Stimulated activated CD8-positive, alpha-beta memory T cell treated with anti-CD3 and anti-CD28 coated beads, Interleukin-7, amount 100 ng/mL, for 4 hours (primary cell): ENCODE results near the gene OR11H7.
"Not testable (repeated sequence)": the region's sequence is repeated elsewhere in the genome, so short reads cannot be mapped to it uniquely, and the experiment has no call there.

Experiments used
- DNase-seq, 2 donors: peaks; one replicate each; pipeline ENCODE4 v3.0.0-alpha.2; 2020; ENCODE audit warnings: low read depth in 2 of 2

Gene OR11H7

DNA sequence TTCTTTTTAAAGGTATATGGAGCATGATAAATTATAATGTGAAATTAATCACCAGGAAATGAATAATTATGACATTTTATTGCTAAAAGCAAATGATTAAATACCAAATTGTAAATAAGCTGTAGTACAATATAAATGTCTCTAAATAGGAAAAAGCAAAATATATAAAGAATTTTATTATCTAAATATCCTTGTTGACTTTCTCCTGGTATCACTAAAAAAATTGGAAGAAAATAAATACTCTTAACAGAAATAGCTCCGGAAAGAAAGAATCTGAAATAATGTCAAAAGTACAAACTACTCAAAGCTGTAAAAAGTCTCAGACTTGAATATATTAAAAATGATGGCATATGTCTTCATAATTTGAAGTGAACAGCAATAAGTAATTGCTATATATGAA, at the start of gene OR11H7:
Gene OR11H7, plus strand, starts transcription at position 301 of the 400 bp plus-strand sequence.
- no peak for DNase-seq

- no peak for DNase-seq
Observed at GRCh38 chr14:20179218-20179617, 49.6 kb upstream of the OR11H7 start.

GRCh38 chr14:20179880-20180279, 48.9 kb upstream of the OR11H7 start:
- no peak for DNase-seq

DNA sequence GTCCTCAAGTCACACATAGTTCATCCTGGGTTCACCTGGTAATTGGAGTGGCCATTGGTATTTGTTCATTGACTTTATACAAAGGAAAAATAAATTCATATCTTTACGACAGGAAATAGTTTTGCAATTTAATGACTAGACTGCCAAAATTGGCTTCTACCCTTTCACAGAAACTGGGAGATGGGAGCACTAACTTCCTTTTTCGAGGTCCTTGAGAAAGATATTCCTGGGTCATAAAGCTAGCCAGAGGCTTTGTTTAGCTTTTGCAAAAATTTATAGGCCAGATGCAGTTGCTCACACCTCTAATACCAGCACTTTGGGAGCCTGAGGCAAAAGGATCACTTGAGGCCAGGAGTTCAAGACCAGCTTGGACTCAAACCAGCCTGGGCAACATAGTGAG, 48.3 kb upstream of the OR11H7 start:
- no peak for DNase-seq

DNA sequence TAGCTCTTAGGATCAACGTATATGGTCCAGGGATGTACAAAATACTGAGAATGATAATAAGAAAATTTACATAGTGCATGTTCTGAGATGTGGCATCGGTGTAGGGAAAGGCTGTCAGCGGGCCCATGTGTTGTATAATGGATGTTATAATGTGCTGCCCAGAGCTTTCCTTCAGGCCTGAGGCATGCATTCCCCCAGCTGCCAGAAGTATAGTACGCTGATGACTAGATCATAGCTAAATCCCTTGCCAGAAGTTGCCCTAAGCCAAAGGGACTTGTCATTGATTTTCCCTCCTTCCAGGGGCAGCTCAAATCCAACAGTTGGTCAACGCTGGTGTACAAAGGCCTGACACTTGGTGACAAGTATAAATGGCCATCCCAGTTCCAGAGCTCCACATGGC, 44.6 kb upstream of the OR11H7 start:
- no peak for DNase-seq

DNA sequence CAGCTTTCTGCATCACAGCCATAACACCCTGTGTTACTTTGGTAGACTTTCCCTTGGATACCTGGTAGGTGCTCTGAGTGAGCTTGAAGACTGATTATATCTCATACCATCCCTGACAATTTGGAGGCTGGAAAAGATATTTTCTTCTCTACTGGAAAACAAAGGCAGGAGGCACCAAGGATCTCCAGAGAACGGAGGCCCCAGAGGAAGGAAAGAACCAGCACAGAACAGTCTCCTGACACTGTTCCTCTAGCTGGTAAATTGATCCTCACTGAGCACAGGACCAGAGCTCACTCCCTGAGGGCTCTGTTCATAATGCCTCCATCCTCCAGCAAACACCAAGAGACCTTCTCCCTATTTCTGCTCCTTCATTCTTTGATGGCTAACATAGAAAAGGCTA, 38.2 kb upstream of the OR11H7 start, which contains the start of gene OR11G2:
Gene OR11G2, plus strand, starts transcription at position 301 of the 400 bp plus-strand sequence. CDS start 6,542 bp downstream, outside the sequence.
- DNase-seq = no peak

DNA sequence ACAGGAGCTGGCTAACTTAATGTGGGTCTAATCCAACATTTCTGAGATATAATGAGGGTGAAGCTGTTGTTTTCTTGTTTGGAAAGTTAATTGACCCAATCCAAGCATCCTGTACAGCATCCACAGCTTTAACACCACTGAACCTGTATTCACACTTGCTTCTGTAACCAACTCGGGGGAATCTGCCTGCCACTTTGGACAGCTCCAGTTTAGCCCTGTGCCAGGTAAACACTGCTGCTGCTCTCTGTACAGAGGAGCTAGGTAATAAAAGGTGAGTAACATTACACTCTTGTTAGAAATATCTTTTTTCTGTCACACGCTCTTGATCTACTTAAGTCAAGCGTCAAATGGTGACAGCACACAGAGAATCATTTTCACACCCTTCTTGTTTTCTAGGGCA, 37.4 kb upstream of the OR11H7 start:
- no peak for DNase-seq

DNA sequence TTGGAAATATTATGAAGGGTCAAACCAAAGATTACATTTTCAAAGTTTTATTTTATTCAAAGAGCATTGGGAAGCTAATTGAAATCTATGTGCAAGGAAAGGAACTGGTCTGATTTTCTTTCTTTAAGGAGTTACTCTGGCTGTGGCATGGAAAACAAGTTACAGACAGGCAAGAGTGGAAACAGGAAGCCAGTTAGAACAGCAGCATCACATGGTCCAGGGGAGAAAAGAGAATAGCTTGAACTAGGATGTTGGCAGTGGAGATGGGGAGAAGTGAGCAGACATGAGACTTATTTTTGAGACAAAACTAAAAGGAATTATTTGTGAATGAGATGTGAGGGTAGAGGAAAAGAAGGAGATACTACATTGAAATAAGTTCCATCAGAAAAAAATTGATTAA, 34.7 kb upstream of the OR11H7 start:
- DNase-seq = no peak

DNA sequence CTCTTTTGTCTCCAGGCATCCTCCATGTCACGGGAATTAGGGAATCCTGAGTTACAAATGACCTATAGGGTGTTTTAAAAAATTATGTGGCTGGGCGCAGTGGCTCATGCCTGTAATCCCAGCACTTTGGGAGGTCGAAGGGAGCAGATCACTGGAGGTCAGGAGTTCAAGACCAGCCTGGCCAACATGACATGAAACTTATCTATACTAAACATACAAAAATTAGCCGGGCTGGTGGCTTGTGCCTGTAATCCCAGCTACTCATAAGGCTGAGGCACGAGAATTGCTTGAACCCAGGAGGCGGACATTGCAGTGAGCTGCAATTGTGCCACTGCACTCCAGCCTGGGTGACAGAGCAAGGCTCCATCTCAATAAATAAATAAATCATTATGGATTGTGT, 33.6 kb upstream of the OR11H7 start:
- not testable (repeated sequence) for DNase-seq

- DNase-seq = no peak
Observed at GRCh38 chr14:20195911-20196310, 32.9 kb upstream of the OR11H7 start.

GRCh38 chr14:20197459-20197858, 31.3 kb upstream of the OR11H7 start:
- DNase-seq = no peak

DNA sequence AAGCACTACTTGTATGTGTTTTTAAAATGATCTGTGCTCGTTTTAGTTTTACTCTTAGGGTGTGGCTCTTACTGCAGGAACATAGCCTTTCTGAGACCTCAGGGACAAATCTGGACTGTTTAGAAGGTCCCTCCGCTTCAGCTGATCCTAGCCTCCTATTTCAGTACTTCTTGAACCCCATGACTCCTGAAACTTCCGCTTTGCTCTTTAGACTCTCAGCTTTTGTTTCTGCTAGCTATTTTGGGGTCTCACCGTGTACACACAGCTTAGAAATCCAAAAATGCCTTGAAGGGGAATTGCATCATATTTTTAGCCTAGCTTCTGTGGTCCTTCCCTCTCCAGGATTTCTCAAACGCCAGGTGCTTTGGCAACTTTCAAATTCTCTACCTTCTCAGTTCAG, 29.8 kb upstream of the OR11H7 start:
- DNase-seq = no peak

- no peak for DNase-seq
Observed at GRCh38 chr14:20204721-20205120, 24.1 kb upstream of the OR11H7 start.

- DNase-seq = no peak
Observed at GRCh38 chr14:20209595-20209994, 19.2 kb upstream of the OR11H7 start.

DNA sequence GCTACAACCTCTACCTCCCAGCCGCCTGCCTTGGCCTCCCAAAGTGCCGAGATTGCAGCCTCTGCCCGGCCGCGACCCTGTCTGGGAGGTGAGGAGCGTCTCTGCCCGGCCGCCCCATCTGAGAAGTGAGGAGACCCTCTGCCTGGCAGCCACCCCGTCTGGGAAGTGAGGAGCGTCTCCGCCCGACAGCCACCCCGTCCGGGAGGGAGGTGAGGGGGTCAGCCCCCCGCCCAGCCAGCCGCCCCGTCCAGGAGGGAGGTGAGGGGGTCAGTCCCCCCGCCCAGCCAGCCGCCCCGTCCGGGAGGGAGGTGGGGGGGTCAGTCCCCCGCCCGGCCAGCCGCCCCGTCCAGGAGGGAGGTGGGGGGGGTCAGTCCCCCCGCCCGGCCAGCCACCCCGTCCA, 16.4 kb upstream of the OR11H7 start:
- DNase-seq = not testable (repeated sequence)

DNA sequence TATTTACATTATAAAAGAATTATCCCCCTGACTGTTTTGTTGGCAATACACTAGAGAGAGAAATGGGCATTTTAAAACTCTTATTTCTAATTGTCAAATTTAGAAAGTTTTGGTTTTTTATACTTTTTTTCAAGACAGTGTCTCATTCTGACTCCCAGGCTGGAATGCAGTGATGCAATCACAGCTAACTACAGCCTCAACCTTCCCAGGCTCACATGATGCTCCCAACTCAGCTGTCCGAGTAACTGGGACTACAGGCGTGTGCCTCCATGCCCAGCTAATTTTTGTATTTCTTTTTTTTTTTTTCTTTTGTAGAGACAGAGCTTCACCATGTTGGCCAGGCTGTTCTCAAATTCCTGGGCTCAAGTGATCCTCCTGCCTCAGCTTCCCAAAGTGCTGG, 13.6 kb upstream of the OR11H7 start:
- DNase-seq = no peak

GRCh38 chr14:20219033-20219432, 9.7 kb upstream of the OR11H7 start:
- DNase-seq = no peak

DNA sequence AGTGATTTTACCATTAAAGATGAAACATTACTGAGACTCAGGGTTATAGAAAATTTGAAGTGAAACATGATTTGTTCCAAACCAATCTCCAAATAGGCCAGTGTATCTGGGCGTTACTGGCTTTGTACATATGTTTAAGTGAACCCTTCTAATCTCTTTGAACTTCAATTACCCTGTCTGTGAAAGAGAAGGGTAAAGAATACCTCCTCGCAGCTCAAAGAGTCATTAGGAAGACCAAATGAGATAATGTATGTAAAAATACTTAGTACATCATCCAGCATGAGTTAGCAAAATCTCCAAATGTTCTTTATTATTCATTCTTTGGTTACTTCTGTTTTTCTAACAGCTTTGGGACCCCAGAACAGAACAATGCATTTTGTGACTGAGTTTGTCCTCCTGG, 5.4 kb upstream of the OR11H7 start, which contains the start of gene OR11H6:
Gene OR11H6, plus strand, starts transcription at position 301 of the 400 bp plus-strand sequence. Its CDS starts 0 bp downstream, at position 301.
- DNase-seq = no peak

DNA sequence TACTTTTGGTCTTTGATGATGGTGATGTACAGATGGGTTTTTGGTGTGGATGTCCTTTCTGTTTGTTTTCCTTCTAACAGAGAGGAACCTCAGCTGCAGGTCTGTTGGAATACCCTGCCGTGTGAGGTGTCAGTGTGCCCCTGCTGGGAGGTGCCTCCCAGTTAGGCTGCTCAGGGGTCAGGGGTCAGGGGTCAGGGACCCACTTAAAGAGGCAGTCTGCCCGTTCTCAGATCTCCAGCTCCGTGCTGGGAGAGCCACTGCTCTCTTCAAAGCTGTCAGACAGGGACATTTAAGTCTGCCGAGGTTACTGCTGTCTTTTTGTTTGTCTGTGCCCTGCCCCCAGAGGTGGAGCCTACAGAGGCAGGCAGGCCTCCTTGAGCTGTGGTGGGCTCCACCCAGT, 6.6 kb downstream of the OR11H7 start:
- DNase-seq = not testable (repeated sequence)

GRCh38 chr14:20247646-20248246, 19.0 kb downstream of the OR11H7 start:
- no peak for DNase-seq

DNA sequence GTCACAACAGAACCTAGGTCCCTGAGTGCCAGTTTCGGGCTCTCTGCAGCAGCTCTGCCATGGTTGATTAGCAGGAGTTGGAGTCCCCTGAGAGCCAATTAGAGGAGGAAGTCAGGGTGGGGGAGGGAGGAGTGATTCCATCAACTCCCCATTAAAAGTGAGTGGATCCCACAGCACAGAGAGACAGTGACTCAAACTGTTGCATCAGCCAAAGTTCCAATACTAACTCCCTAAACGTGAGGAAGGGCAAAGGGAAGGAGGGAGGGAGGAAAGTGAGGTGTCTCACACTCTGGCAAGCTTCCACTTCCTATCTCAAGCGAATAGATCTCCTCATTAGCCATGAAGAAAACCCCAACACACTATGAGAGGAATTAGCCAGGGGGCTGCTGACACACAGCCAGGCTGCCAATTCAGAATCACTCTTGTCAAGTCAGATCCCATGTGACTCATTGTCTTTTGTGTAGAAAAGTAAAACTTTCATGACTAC, 33.9 kb downstream of the OR11H7 start:
- DNase-seq = no peak

- DNase-seq = not testable (repeated sequence)
Observed at GRCh38 chr14:20264361-20264760, 35.6 kb downstream of the OR11H7 start.

- DNase-seq = no peak
Observed at GRCh38 chr14:20274062-20274461, 45.3 kb downstream of the OR11H7 start.

DNA sequence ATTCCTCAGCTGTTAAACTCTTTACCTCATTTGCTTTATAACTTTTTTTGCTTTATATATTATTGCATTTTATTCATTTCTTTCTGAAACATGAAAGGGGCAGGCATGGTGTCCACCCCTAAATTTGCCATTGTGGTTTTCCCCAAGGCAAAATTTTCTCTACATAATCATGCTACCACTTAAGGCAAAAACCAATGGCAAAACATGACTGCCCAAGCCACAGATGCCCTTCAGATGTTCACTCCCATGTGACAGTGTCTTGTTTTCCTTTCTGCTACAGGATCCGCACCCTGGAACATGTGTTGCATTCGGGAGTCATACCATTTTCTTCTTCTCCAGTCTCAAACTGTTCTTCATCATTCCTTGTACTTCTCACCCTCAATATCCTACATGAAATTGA, 48.6 kb downstream of the OR11H7 start:
- DNase-seq = no peak
